ENCODE results near the gene GNB1.

The GNB1 gene

GRCh38 chr1:1802871-1803270 is 88.0 kb downstream of the GNB1 start:
- no peak for FAIRE-seq
- TF ChIP-seq CTCF (IDR thresholded peaks at IDR 0.05; ENCODE audit: insufficient read depth, missing control alignments): no peak
- no peak for DNase-seq (ENCODE audit: insufficient read length, low spot score)

- FAIRE-seq (no peak), DNase-seq (ENCODE audit: insufficient read length, low spot score) (no peak)
- no peak for TF ChIP-seq CTCF (IDR thresholded peaks at IDR 0.05; ENCODE audit: insufficient read depth, missing control alignments)
These were observed 91.2 kb downstream of the GNB1 start for GRCh38 chr1:1799716-1800115.

DNA sequence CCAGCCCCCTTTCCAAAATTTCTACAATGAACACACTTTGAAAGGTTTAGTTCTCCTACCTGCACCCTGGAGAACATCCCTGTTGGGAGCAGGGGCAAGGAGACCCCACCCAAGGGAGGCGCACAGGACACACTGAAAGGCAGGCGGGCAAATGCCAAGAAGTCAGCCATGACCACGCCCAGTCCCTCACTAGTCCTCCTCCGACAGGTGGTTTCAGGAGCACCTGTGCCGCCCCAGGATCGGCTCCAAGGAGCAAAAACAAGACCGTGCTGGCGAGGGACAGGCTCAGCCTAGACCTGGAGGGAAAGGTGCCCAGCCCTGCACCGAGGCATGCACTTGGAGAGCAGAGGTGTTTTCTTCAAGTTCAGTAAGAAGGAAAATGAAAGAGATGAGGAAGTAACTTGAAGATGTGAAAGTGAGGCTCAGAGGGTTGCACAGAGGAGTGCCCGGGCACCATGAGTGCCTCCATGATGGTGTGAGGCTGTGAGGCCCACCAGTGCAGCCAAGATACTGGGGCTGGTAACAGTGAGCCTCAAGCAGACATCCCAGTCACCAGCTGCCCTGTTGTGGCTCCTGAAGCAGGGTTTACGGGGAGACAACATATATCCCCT is 93.1 kb downstream of the GNB1 start:
- no peak for TF ChIP-seq CTCF (IDR thresholded peaks at IDR 0.05; ENCODE audit: insufficient read depth, missing control alignments)
- FAIRE-seq (no peak), DNase-seq (ENCODE audit: insufficient read length, low spot score) (no peak)

- FAIRE-seq: no peak
- no peak for DNase-seq (ENCODE audit: insufficient read length, low spot score)
- TF ChIP-seq CTCF (IDR thresholded peaks at IDR 0.05; ENCODE audit: insufficient read depth, missing control alignments): peak; percentile 18
These were observed 94.4 kb downstream of the GNB1 start for GRCh38 chr1:1796466-1796865.

DNA sequence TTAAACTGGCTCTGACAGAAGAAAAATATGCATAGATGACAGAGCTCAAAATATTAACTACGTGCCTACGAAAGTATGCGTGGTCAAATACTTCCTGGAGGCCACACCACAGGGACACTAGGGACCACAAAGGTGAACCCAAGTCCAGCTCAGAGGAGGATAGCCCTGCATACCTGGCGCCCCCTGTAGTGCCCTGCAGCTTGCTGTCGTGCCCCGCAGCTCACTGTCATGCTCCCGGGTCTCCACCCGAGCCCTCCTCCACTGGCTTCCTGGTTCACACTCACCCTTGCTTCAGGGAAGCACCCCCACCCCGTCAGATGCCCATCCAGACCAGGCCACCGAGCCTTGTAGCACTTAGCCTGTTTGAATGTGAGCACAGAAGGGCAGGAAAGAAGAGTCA is 95.9 kb downstream of the GNB1 start:
- FAIRE-seq (no peak), DNase-seq (ENCODE audit: insufficient read length, low spot score) (no peak)
- no peak for TF ChIP-seq CTCF (IDR thresholded peaks at IDR 0.05; ENCODE audit: insufficient read depth, missing control alignments)

DNA sequence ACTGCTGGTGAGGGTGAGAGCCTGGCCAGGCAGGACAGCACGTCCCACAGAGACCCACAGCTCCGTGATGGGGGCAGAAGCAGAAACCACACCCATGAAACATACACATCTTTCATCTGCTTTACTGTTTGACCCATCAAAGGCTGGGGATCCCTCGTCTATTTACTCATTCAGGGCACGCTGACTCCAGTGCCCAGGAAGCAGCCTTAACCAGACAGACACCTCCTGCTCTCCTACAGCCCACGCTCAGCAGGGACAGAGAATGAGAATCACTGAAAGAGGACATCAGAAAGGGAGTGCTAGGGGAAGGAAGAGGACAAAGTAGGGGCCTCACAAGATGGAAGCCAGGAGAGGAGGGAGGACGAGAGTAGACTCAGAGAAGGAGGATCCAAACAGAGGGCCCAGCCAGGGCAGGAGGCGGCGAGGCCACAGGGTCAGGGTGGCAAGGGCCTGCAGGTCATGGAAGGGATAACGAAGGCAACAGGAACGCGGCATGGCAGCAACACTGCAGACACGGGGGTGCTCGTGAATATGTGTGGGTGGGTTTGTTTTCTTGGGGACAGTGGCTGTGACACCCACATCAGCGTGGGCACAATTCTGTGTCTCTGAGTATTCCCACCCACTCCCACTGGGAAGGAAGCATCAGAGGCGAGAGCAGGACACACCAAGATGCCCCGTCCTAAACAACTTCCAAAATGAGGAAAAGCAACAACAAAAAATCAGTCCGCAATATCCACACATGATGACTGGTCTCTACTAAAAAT is 97.2 kb downstream of the GNB1 start:
- FAIRE-seq: no peak
- TF ChIP-seq CTCF (IDR thresholded peaks at IDR 0.05; ENCODE audit: insufficient read depth, missing control alignments): no peak
- no peak for DNase-seq (ENCODE audit: insufficient read length, low spot score)
